Activated CD4-positive, alpha-beta T cell treated with anti-CD3 and anti-CD28 coated beads for 24 hours (primary cell): ENCODE data around the gene SF3B5.
"Not testable (repeated sequence)": the region's sequence is repeated elsewhere in the genome, so short reads cannot be mapped to it uniquely, and the experiment has no call there.

Experiments used
- DNase-seq, 2 donors: peaks; one replicate each; pipeline ENCODE4 v3.0.0-alpha.2; 2020; ENCODE audit warnings: low read depth in 2 of 2

Gene SF3B5

GRCh38 chr6:144104898-144105487 is 9.6 kb upstream of the SF3B5 start:
- peak in 1 of 2 donors; percentile 50 for DNase-seq

- no peak for DNase-seq
Measured at GRCh38 chr6:144104488-144104887, 9.1 kb upstream of the SF3B5 start.

- DNase-seq, result no peak
Measured at GRCh38 chr6:144103026-144103563, 7.7 kb upstream of the SF3B5 start.

GRCh38 chr6:144098993-144099392 is 3.6 kb upstream of the SF3B5 start:
- DNase-seq, result no peak

- no peak for DNase-seq
Measured at GRCh38 chr6:144094731-144095133, 641 bp downstream of the SF3B5 start.

GRCh38 chr6:144093658-144094057 is 1.7 kb downstream of the SF3B5 start:
- DNase-seq, result no peak

- no peak for DNase-seq
Measured at GRCh38 chr6:144093236-144093635, 2.1 kb downstream of the SF3B5 start.

GRCh38 chr6:144090384-144090783 is 5.0 kb downstream of the SF3B5 start:
- no peak for DNase-seq

- no peak for DNase-seq
Measured at GRCh38 chr6:144087789-144088426, 7.5 kb downstream of the SF3B5 start.

GRCh38 chr6:144086959-144087358 is 8.4 kb downstream of the SF3B5 start:
- no peak for DNase-seq

- DNase-seq, result no peak
Measured at GRCh38 chr6:144083172-144083571, 12.2 kb downstream of the SF3B5 start.

- not testable (repeated sequence) for DNase-seq
Measured at GRCh38 chr6:144082412-144082811, 13.0 kb downstream of the SF3B5 start.

- DNase-seq, result no peak
Measured at GRCh38 chr6:144077871-144078270, 17.5 kb downstream of the SF3B5 start.

- no peak for DNase-seq
Measured at GRCh38 chr6:144075875-144076274, 19.5 kb downstream of the SF3B5 start.

- no peak for DNase-seq
Measured at GRCh38 chr6:144075187-144075586, 20.2 kb downstream of the SF3B5 start.

GRCh38 chr6:144073024-144073423 is 22.3 kb downstream of the SF3B5 start:
- DNase-seq, result no peak

- no peak for DNase-seq
Measured at GRCh38 chr6:144069506-144069905, 25.9 kb downstream of the SF3B5 start.

GRCh38 chr6:144068794-144069193 is 26.6 kb downstream of the SF3B5 start:
- no peak for DNase-seq

- no peak for DNase-seq
Measured at GRCh38 chr6:144066741-144067484, 28.5 kb downstream of the SF3B5 start.

- no peak for DNase-seq
Measured at GRCh38 chr6:144066255-144066654, 29.1 kb downstream of the SF3B5 start.

- no peak for DNase-seq
Measured at GRCh38 chr6:144065213-144065660, 30.1 kb downstream of the SF3B5 start.

- peak; percentile 55 to 70 for DNase-seq
Measured at GRCh38 chr6:144064402-144065212, 30.8 kb downstream of the SF3B5 start.
